Heart left ventricle (tissue), 16 donors: ENCODE results near the gene MYB. TPM values are rescaled to one million over a fixed set of nuclear protein-coding genes. Genes with fewer than 3 reads are reported as not detected.

Experiments used
- ATAC-seq, 4 donors: fragments of 200-7000 bp; cut with Tn5 transposase; one replicate each; pipeline ENCODE4 v1.9.1; 2020 to 2022; ENCODE audit warnings: moderate library complexity in 4 of 4, mild to moderate bottlenecking in 3 of 4, moderate number of reproducible peaks in 1 of 4
- DNase-seq, 5 donors: peaks; one replicate each; pipeline ENCODE4 v3.0.0-alpha.2; 2020
- H3K27ac ChIP-seq, 12 donors: fragments of 200-600 bp; sonication (generic) in 4 of 12; one replicate each; pipeline versions ENCODE4 v1.5.0 to v1.8.0; 2016 to 2022; ENCODE audit warnings: mild to moderate bottlenecking in 2 of 12
- H3K27me3 ChIP-seq, 9 donors: fragments of 200-600 bp; sonication (generic) in 2 of 9; one replicate each; pipeline versions ENCODE4 v1.5.1 to v1.8.0; 2016 to 2022; ENCODE audit warnings: mild to moderate bottlenecking in 3 of 9
- H3K36me3 ChIP-seq, 9 donors: fragments of 200-600 bp; sonication (generic) in 2 of 9; one replicate each; pipeline versions ENCODE4 v1.5.0 to v1.8.0; 2018 to 2022; ENCODE audit warnings: mild to moderate bottlenecking in 2 of 9
- H3K4me1 ChIP-seq, 12 donors: fragments of 200-600 bp; sonication (generic) in 4 of 12; one replicate each; pipeline versions ENCODE4 v1.5.0 to v1.8.0; 2016 to 2022; ENCODE audit warnings: mild to moderate bottlenecking in 3 of 12
- H3K4me3 ChIP-seq, 12 donors: fragments of 200-600 bp; sonication (generic) in 4 of 12; one replicate each; pipeline versions ENCODE4 v1.5.0 to v1.8.0; 2017 to 2022; ENCODE audit warnings: mild to moderate bottlenecking in 9 of 12, moderate library complexity in 4 of 12
- H3K9me3 ChIP-seq, 12 donors: fragments of 200-600 bp; sonication (generic) in 4 of 12; one replicate each; pipeline versions ENCODE4 v1.5.0 to v1.8.0; 2016 to 2022; ENCODE audit warnings: mild to moderate bottlenecking in 1 of 12
- CTCF ChIP-seq, 12 donors: fragments of 200-600 bp; sonication (generic) in 4 of 12; IDR thresholded peaks; one replicate each; pipeline versions ENCODE4 v1.5.0 to v1.8.0; 2018 to 2022; ENCODE audit warnings: antibody characterized with exemption in 12 of 12, mild to moderate bottlenecking in 5 of 12
- POLR2A ChIP-seq, 2 donors: fragments of 450-650 bp; IDR thresholded peaks; one replicate each; pipeline ENCODE4 v1.6.1; 2017; ENCODE audit warnings: antibody characterized with exemption in 2 of 2, mild to moderate bottlenecking in 2 of 2, moderate library complexity in 2 of 2
- WGBS, 4 donors: extraction: QIAGEN DNeasy Blood & Tissue Kit in 2 of 4; methylation state at CpG; one replicate each; pipeline versions ENCODE4 v1.1.5 to v1.1.7; 2013 to 2018; 5-methylcytosine and 5-hydroxymethylcytosine counted together
- intact Hi-C, 10 donors: fragments of 100-400 bp; cut with DNase I; formaldehyde crosslinking; loops; one replicate each; pipeline versions ENCODE4 v1.11.1 to v1.14.2; 2022
- long read RNA-seq, 3 donors: library from polyadenylated mRNA; unstranded; transcript quantifications; one replicate each; pipeline ENCODE4 v2.0.0, GENCODE V29; 2020 to 2021
- polyA plus RNA-seq, 2 donors: library from polyadenylated mRNA; stranded (reverse); fragments of 200-250 nt; gene quantifications; one replicate each; pipeline ENCODE4 v1.2.3, GENCODE V29; 2013
- total RNA-seq, 9 donors: library from RNA; depleted of rRNA in 2 of 9; stranded (reverse); fragments of >200 nt in 2 of 9; fragmentation: NEBNext Ultra II Directional in 3 of 9; extraction: Animal tissue kit (Norgen Biotek cat#: 25700) in 3 of 9; gene quantifications; one replicate each; pipeline versions ENCODE4 v1.1.0 to v1.2.4, GENCODE V29; 2016 to 2023
- donor health status: ischemic (EF 13 %, LVEDD 7.1; RV severe dilation, severe dysfunction).
- donor health status: healthy with polysubstance abuse.
- donor health status: DM: no; HTN: yes; CAD: no.
- donor health status: DM: no; HTN: no; CAD: no.
- donor health status: ischemic (EF 25% LVEDD 6.9; RV normal size, moderate dysfunction).
- donor health status: ischemic (EF 25% LVEDD 5.7; RV mildly dilated, moderate dysfunction).
- donor health status: healthy.
- donor health status: DM: yes; HTN: yes; CAD: no.
- donor health status: ischemic (EF 35%, LVEDD 5.7; RV mildly dilated, moderate dysfunction).
- donor health status: nonischemic (EF 11% LVEDD 7.7; RV severe dilation, severe dysfunction).
- donor health status: DM: yes; HTN: yes; CAD: no.
- donor health status: PGD.
- donor health status: ischemic (EF 29% LVEDD 5.4; RV normal size, mild dysfunction).
- donor health status: nonischemic (EF 23%, LVEDD 6.1; RV moderate dilation, normal function).

The MYB gene
- under 1 TPM in 3 of 9 donors, not detected in 6; 0.12 to 0.53 (median 0.20) TPM for total RNA-seq
- polyA plus RNA-seq = not detected
- long read RNA-seq, donor 1 = 0 reads
- long read RNA-seq, donor 2 = 0 reads
- long read RNA-seq, donor 3 = 0 reads

- WGBS, 4 donors = 0 to 1% (median 1%) methylated on average over 45 to 75 of the region's 75 CpGs
- H3K9me3 ChIP-seq = no peaks in the 10 kb centered on the region
- H3K4me1 ChIP-seq = peaks cover 0 to 40% (median 19%) of the 10 kb centered on the region in 12 donors
- ATAC-seq = peak; percentile 55 to 90 (median 72)
- DNase-seq = peak; percentile 30 to 83 (median 47)
- no peak within 1 kb of the TSS for H3K27ac ChIP-seq
- intact Hi-C loops = loop anchor here in 1 of 10 donors (10.0 kb wide), 1 partner anchor 1316 kb away; no protein-coding TSS in a partner anchor
- no peaks in the 10 kb centered on the region for H3K36me3 ChIP-seq
- no peak for TF ChIP-seq POLR2A (IDR thresholded peaks at IDR 0.05)
- TF ChIP-seq CTCF (IDR thresholded peaks at IDR 0.05) = peak in 2 of 12 donors; percentile 8 to 12
- H3K27me3 ChIP-seq = peaks cover 6 to 38% (median 28%) of the 10 kb centered on the region in 9 donors
- H3K4me3 ChIP-seq = peak within 1 kb of the TSS; percentile 41 to 72 (median 55)
Measured at GRCh38 chr6:135180542-135181332, at the start of gene MYB. Gene MYB, plus strand, starts transcription at chr6:135181308. Its CDS starts 206 bp downstream, at chr6:135181514.

- no peak overlapping the region for H3K27ac ChIP-seq
- peaks cover 0 to 4% (median 0%) of the 10 kb centered on the region in 9 donors for H3K27me3 ChIP-seq
- DNase-seq = no peak
- 84 to 92% (median 89%) methylated on average over 2 of the region's 2 CpGs for WGBS, 4 donors
- no peaks in the 10 kb centered on the region for H3K9me3 ChIP-seq
- no peak overlapping the region for H3K4me3 ChIP-seq
- no peaks in the 10 kb centered on the region for H3K36me3 ChIP-seq
- peaks cover 0 to 14% (median 0%) of the 10 kb centered on the region in 12 donors for H3K4me1 ChIP-seq
- intact Hi-C loops = no loop called here
- TF ChIP-seq POLR2A (IDR thresholded peaks at IDR 0.05) (no peak), CTCF (IDR thresholded peaks at IDR 0.05) (no peak)
- ATAC-seq = no peak
Measured at GRCh38 chr6:135132776-135133175, 48.3 kb upstream of the MYB start.

- 86 to 87% (median 86%) methylated on average over 4 of the region's 4 CpGs for WGBS, 4 donors
- DNase-seq = no peak
- no peak for ATAC-seq
- Histone ChIP-seq H3K4me1 (no peaks in the 10 kb centered on the region), H3K36me3 (no peaks in the 10 kb centered on the region), H3K27me3 (peaks cover 0 to 6% (median 0%) of the 10 kb centered on the region in 9 donors), H3K27ac (no peak overlapping the region), H3K9me3 (no peaks in the 10 kb centered on the region), H3K4me3 (no peak overlapping the region)
- intact Hi-C loops = no loop called here
- TF ChIP-seq CTCF (IDR thresholded peaks at IDR 0.05) (no peak), POLR2A (IDR thresholded peaks at IDR 0.05) (no peak)
Measured at GRCh38 chr6:135135835-135136234, 45.3 kb upstream of the MYB start.

GRCh38 chr6:135137826-135138225 is 43.3 kb upstream of the MYB start:
- no peak overlapping the region for H3K27ac ChIP-seq
- ATAC-seq = no peak
- H3K9me3 ChIP-seq = no peaks in the 10 kb centered on the region
- H3K4me3 ChIP-seq = no peak overlapping the region
- no peaks in the 10 kb centered on the region for H3K4me1 ChIP-seq
- no peak for DNase-seq
- 53 to 68% (median 62%) methylated on average over 1 of the region's 1 CpG for WGBS, 4 donors
- H3K27me3 ChIP-seq = peaks cover 0 to 6% (median 0%) of the 10 kb centered on the region in 9 donors
- H3K36me3 ChIP-seq = no peaks in the 10 kb centered on the region
- intact Hi-C loops = no loop called here
- no peak for TF ChIP-seq POLR2A (IDR thresholded peaks at IDR 0.05)
- no peak for TF ChIP-seq CTCF (IDR thresholded peaks at IDR 0.05)
